ENCODE measurements around the gene UBE3B.
"Not testable (repeated sequence)": the region's sequence is repeated elsewhere in the genome, so short reads cannot be mapped to it uniquely, and the experiment has no call there.

Gene UBE3B

DNA sequence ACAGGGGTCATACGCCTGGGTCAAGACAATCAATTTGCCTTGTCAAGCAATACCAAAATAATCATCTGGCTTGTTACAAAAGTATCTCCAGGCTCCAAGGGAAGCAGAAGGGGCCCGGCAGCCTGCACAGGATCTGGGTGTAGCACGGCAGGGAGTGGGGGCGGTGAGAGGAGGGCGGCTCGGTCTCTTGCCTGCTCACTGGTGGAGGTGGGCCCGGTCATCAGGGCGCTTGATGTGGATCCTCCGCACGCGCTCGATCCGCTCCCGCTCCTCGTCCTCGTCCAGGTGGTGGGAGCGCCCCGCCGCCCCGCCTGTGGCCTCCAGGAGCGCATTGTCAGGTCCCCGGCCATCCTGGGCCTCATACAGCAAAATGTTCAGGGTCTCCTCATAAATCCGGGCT, 26.0 kb upstream of the UBE3B start:
- no peak for DNase-seq

DNA sequence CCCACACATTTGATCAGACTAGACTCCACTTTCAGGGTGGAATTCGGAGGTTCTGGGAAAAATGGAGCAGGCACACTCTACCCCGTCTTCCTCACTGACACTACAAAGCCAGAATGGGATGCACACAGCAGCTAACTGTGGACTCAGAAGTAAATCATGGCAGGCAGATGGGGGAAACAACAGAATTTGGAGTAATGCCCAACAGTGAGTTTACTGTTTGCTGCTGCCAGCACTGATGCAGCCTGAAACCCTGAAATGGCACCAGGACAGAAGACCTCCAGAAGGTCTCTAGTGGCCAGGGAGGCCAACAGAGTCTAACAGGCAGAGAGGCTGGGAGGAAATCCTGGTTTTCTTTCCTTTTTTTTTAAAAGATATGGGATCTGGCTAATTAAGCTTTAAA, 24.9 kb upstream of the UBE3B start:
- no peak for DNase-seq

- no peak for DNase-seq
Observed at GRCh38 chr12:109455706-109456105, 21.7 kb upstream of the UBE3B start.

DNA sequence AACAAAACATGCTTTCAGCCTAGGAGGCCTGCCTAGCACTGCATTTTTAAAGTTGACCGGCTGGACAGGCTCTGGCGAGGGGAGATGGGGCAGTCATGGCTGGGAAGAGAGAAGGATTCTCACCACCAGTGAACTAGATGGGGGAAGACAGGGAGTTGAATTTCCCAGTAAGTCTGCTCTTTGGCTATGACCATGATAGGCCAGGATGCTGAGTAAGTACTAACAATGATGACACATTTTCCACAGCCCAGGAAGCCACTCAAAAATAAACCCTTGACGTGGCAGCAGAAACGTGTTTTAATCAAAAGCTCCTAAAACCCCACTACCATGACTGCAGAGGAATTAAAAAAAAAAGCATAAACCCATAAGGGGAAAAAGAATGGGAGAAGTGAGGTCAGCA, 19.3 kb upstream of the UBE3B start:
- no peak for DNase-seq

DNA sequence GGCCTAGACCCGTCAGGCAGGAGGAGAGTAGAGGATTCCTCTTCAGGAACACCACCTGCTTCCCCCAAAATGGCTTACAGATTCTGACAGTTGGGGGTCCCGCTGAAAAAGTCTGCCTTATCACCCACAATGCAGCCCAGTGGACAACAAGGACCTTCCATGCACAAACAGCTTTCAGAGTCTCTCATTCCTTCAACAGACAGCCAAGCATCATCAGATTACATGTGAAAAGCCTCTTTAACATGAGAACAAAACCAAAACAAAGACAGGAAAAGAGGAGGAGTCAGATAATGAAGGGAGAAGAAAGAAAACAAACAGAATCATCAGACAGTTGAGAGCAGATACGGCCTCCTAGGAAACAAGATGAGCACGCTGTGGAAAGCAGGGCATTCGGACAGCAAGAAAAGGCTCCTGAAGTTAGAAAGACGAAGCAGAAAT, 18.6 kb upstream of the UBE3B start:
- DNase-seq, result no peak

DNA sequence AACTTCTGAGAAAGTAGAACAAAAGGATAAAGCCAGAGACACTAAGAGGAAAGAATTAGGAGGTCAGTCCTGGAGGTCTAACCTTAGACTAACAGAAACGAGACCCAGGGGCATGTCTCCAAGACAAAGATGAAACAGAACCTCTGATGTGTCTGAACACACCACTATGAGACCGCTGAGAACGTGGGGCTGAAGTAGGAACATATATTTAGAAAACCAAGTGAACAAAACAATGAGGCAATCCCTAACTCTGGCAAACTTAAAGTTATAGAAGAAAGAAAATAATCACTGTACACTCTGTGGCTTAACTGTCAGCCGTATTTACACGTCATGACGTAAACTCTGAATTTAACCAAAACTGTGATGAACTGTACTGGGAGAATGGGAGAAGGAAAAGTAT, 18.2 kb upstream of the UBE3B start:
- no peak for DNase-seq

DNA sequence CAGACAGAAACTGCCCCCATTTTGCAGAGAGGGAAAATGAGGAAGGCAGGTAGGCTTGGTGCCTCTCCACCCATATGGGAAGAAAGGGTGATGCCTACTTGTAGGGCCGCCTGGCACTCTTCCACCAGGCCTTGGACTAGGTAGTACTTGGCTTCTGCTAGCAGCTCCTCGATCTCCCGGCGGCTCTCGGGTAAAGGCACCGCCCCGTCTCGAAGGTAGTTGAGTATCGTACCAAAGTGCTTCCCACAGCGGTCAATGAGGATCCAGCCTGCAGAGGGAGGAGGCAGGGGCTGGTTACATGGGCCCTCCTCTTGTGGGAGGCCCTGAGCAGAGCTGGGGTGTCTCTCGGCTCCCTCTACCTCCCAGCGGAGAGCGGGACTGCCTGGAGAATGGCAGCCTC, 16.9 kb upstream of the UBE3B start:
- DNase-seq, result no peak

DNA sequence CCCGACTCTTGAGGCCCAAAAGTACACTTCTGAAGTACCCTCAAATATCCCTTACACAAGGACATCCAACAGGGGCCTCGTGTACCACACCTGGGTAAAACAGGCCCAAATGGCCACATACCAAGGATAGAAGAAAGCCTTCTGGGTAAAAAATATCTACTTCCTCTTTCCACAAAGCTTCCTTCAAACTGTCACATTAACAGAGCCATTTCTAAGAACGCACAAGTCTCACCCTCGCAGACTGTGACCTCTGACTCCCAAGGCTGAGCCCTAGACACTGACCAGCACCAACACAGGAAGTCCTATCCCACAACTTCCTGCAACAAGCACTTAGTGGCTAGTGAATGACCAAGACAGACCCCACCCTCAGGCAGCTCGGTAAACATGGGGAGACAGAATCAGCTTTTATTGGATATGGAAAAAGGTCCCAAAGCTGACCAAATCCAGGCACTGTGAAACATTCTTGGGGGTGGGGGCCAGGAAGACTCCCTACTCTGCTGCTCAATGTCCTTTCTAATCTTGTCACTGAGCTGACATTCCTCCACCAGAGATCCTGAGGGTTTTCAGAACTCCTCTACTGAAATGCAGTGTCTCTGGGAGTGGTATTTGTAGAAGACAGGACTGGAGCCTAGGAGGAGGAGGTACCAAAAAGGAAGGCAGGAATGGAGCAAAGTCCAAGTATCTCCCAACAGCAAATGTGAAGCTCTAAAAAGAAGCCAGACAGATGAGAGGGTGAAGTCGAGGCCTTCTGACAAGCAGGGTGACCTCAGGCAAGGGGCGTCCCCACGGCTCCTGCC, 16.2 kb upstream of the UBE3B start:
- DNase-seq, result peak in 1 of 2 donors; percentile 15

GRCh38 chr12:109461846-109462756, 15.3 kb upstream of the UBE3B start:
- DNase-seq, result peak; percentile 17 to 36

GRCh38 chr12:109462868-109463692, 14.4 kb upstream of the UBE3B start:
- no peak for DNase-seq

DNA sequence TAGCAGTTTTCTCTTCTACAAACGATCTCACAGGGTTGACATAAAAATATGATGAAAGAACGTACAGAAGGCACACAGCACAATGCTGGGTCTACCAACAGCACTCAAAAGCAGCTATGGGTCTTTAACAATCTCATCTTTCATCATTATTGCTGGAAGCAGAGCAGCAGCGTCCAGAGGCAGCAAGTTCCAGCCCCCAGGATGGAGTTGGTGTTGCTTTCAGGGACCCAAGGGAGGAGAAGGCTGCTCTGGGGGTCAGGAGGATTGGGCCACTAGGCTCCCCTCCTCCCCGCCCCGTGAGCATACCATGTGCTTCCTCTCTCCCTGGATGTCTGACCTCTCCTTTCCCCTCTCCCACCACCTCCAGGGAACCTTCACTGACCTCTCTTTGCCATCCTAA, 13.7 kb upstream of the UBE3B start:
- no peak for DNase-seq

DNA sequence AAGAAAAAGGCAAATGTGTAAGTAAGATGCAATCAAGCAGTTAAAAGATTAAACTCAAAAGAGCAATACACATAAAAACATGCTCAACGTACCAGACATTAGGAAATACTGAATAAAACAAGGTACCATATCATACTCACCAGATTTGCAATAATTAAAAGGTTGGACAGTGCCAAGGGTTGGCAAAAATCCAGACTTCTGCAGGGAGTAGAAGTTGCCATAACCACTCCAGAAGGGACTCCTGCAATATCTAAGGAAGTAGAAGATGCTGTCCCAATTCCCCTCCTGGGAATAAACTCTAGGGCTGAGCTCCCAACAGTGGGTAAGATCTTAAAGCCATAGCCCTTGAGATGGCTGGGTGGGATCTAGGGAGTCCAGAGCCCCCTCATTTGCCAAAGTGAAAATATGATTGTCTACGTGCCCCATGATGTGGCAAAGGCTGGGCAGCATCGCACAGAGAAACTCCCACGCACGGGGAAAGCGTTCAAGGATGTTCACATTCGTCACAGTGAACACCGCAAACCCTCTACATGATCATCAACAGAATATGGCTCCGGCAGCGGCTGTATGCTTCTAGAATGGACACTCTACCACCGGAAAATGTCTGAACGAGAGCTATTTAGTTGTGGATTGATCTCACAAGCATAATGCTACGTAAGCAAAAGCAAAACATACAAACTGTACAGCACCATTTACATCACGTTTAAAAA, 12.6 kb upstream of the UBE3B start:
- no peak for DNase-seq

- DNase-seq, result no peak
Observed at GRCh38 chr12:109466305-109466704, 11.1 kb upstream of the UBE3B start.

DNA sequence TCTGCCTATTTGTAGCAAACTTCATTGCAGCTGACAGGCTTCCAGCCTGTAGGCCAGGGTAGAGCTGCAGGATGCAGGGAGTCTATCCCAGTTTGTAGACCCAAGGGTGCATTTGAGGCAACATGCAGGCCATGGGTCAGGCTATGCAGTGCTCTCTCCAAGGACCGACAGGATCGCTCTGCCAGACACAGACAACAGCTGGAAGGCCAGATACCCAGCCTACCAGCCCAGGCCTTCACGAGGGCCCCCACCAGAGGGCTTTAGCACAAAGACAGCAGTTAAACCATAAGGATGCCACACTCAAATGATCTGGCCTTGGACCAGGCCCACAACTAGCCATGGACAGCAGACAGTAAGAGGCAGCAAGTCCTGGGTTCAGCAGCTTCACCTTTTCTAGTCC, 10.6 kb upstream of the UBE3B start:
- no peak for DNase-seq

GRCh38 chr12:109467978-109468676, 9.3 kb upstream of the UBE3B start:
- no peak for DNase-seq

DNA sequence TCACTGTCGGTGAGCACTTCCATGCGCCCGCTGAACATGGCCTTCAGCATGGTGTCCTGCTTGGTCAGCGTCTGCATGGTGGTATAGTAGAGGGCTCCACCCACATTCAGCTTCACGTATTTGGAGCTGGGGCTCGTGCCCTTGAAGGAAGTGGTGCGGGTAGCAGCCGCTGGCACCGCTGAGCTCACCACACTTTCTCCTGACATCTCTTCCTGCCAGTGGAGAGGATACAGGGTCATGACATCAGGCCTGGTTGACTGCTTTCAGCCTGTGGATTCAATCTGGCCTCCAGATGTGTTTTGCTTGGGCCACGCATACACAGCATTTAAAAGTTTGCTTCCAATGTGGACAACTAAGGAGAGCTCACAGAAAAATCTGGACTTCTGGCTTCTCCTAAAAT, 7.9 kb upstream of the UBE3B start:
- no peak for DNase-seq

DNA sequence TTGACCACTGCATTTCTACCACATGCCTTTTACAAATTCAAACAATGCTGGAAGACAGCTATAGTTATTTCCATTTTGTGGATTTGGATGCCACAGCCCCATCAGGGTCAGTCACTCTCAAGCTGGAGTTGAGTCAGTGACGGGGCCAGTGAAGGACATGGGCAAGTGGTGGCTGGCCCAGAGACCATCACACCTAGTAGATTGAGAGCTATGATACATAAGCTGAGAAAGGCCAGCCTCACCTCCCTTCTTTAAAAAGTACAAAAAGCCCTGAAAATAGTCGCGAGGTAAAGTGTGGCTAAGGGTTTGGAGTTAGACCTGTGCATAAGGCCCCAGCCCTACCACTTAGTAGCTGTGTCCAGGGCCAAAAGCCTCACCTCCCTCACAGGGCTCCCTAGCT, 4.4 kb upstream of the UBE3B start:
- DNase-seq, result no peak

GRCh38 chr12:109473526-109474270, 3.7 kb upstream of the UBE3B start:
- DNase-seq, result not testable (repeated sequence)

DNA sequence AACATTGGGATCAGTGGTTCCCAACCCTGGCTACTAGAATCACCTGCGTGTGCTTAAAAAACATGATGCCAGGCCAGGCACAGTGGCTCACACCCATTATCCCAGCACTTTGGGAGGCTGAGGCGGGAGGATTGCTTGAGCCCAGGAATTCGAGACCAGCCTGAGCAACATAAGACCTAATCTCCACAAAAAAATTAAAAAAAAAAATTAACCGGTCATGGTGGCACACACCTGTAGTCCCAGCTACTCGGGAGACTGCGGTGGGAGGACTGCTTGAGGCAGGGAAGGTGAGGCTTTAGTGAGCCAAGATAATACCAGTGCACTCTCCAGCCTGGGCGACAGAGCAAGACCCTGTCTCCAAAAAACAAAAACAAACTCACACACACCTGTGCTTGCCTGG, 2.3 kb upstream of the UBE3B start:
- DNase-seq, result no peak

- no peak for DNase-seq
Observed at GRCh38 chr12:109475993-109476806, 1.2 kb upstream of the UBE3B start.
